CD8-positive, alpha-beta memory T cell (primary cell): ENCODE measurements around the gene ALDH16A1. TPM values are rescaled to one million over a fixed set of nuclear protein-coding genes. Genes with fewer than 3 reads are reported as not detected.
"Not testable (repeated sequence)": the region's sequence is repeated elsewhere in the genome, so short reads cannot be mapped to it uniquely, and the experiment has no call there.

ENCODE experiments used
- CTCF ChIA-PET: fragments of 350-600 bp; sonication (Branson Sonifier 250); formaldehyde crosslinking; loops from one replicate; lab custom pipeline; 2021; ENCODE audit warnings: antibody characterized with exemption; lab: Charles Lee
- POLR2A ChIA-PET: fragments of 350-600 bp; sonication (Branson Sonifier 250); formaldehyde crosslinking; loops from one replicate; lab custom pipeline; 2021; ENCODE audit warnings: antibody characterized with exemption; lab: Charles Lee
- DNase-seq, 5 donors: peaks; one replicate each; pipeline versions ENCODE4 v3.0.0 to v3.0.0-alpha.2; 2020 to 2022; ENCODE audit warnings: mixed read lengths in 1 of 5
- H3K27ac ChIP-seq: one replicate; pipeline ENCODE4 v1.7.0; 2013; ENCODE audit warnings: low read depth, mild to moderate bottlenecking, low read length, moderate library complexity
- H3K27me3 ChIP-seq: 2 replicates; pipeline ENCODE4 v1.7.0; 2013; ENCODE audit warnings: low read length, mild to moderate bottlenecking; ENCODE audit not compliant: insufficient read depth, poor library complexity, severe bottlenecking
- H3K36me3 ChIP-seq: 2 replicates; pipeline ENCODE4 v1.7.0; 2013; ENCODE audit warnings: mild to moderate bottlenecking, low read length, moderate library complexity; ENCODE audit not compliant: insufficient read depth
- H3K4me1 ChIP-seq: 2 replicates; pipeline ENCODE4 v1.7.0; 2013; ENCODE audit warnings: mild to moderate bottlenecking, low read length, moderate library complexity; ENCODE audit not compliant: insufficient read depth
- H3K4me3 ChIP-seq: 2 replicates; pipeline ENCODE4 v1.7.0; 2013; ENCODE audit warnings: mild to moderate bottlenecking, low read length
- H3K9me3 ChIP-seq: 2 replicates; pipeline ENCODE4 v1.7.0; 2013; ENCODE audit warnings: mild to moderate bottlenecking, low read length
- H3K27ac Mint-ChIP-seq, 8 donors: one replicate each; pipeline ENCODE4 v1.8.0; 2020 to 2021; ENCODE audit warnings: mixed read lengths in 8 of 8, mild to moderate bottlenecking in 6 of 8, inconsistent platforms in 3 of 8, moderate library complexity in 3 of 8
- H3K27me3 Mint-ChIP-seq, 2 donors: one replicate each; pipeline ENCODE4 v1.8.0; 2020 to 2021; ENCODE audit warnings: mixed read lengths in 2 of 2, mild to moderate bottlenecking in 1 of 2, moderate library complexity in 1 of 2
- H3K36me3 Mint-ChIP-seq, 3 donors: one replicate each; pipeline ENCODE4 v1.8.0; 2020 to 2021; ENCODE audit warnings: mixed read lengths in 3 of 3, inconsistent platforms in 1 of 3, mild to moderate bottlenecking in 1 of 3
- H3K4me1 Mint-ChIP-seq, 3 donors: one replicate each; pipeline ENCODE4 v1.8.0; 2020 to 2021; ENCODE audit warnings: mixed read lengths in 3 of 3, inconsistent platforms in 1 of 3, mild to moderate bottlenecking in 1 of 3
- H3K4me3 Mint-ChIP-seq, 7 donors: one replicate each; pipeline ENCODE4 v1.8.0; 2020 to 2021; ENCODE audit warnings: mixed read lengths in 7 of 7, mild to moderate bottlenecking in 6 of 7, moderate library complexity in 4 of 7, inconsistent platforms in 2 of 7
- H3K9me3 Mint-ChIP-seq, 5 donors: one replicate each; pipeline ENCODE4 v1.8.0; 2020 to 2022; ENCODE audit warnings: mixed read lengths in 5 of 5, mild to moderate bottlenecking in 3 of 5, moderate library complexity in 2 of 5, inconsistent platforms in 1 of 5
- polyA plus RNA-seq: library from polyadenylated mRNA; unstranded; fragments of 300-500 nt; fragmentation: Illumina TruSeq; gene quantifications from one replicate; pipeline ENCODE4 v1.2.3, GENCODE V29; 2021
- total RNA-seq, 2 experiments: library from RNA; stranded (reverse); gene quantifications; one replicate each; pipeline ENCODE4 v1.2.3, GENCODE V29; 2021

ALDH16A1 gene
- total and polyA plus RNA-seq, 3 experiments from 2014 or later = 32.5 to 51.8 (median 46.7) TPM

- Mint-ChIP-seq H3K4me3 (peak overlapping the region; percentile 51 to 92 (median 76)), H3K27me3 (peaks cover 0 to 2% of the 10 kb centered on the region in 2 donors), H3K9me3 (peaks cover 0 to 2% (median 0%) of the 10 kb centered on the region in 5 donors), H3K36me3 (peaks cover 2 to 15% (median 5%) of the 10 kb centered on the region in 3 donors), H3K4me1 (peaks cover 36 to 54% (median 41%) of the 10 kb centered on the region in 3 donors), H3K27ac (peak overlapping the region; percentile 94 to 100 (median 99))
- DNase-seq = peak; percentile 75 to 98 (median 97)
- H3K4me3 ChIP-seq = peak overlapping the region; percentile 34
- H3K9me3 ChIP-seq = no peaks in the 10 kb centered on the region
- no peaks in the 10 kb centered on the region for H3K27me3 ChIP-seq
- CTCF ChIA-PET = interaction anchor here (0.6 to 3.2 kb wide), 10 partner anchors 10 to 242 kb away, joined by 3 to 51 read pairs (median 6); partner anchors contain the start of genes ALDH16A1, PIH1D1 and PRMT1
- peak overlapping the region; percentile 89 for H3K27ac ChIP-seq
- H3K36me3 ChIP-seq = no peaks in the 10 kb centered on the region
- peaks cover 65% of the 10 kb centered on the region for H3K4me1 ChIP-seq
- POLR2A ChIA-PET = interaction anchor here (0.5 to 3.7 kb wide), 10 partner anchors 10 to 298 kb away, joined by 3 to 62 read pairs (median 5); partner anchors contain the start of genes ALDH16A1, AP2A1 and PIH1D1
Measured at GRCh38 chr19:49468746-49469447, 15.9 kb downstream of the ALDH16A1 start.

GRCh38 chr19:49469828-49470614 is 17.0 kb downstream of the ALDH16A1 start:
- no peaks in the 10 kb centered on the region for H3K27me3 ChIP-seq
- POLR2A ChIA-PET = interaction anchor here (0.5 to 3.7 kb wide), 16 partner anchors 9 to 452 kb away, joined by 3 to 62 read pairs (median 4); partner anchors contain the start of genes ALDH16A1, PIH1D1 and RPL13A
- peaks cover 0 to 2% of the 10 kb centered on the region in 2 donors for H3K27me3 Mint-ChIP-seq
- no peaks in the 10 kb centered on the region for H3K9me3 ChIP-seq
- H3K27ac Mint-ChIP-seq = peak overlapping the region; percentile 90 to 100 (median 99)
- H3K4me3 ChIP-seq = peak overlapping the region; percentile 40
- peaks cover 66% of the 10 kb centered on the region for H3K4me1 ChIP-seq
- peaks cover 0 to 2% (median 0%) of the 10 kb centered on the region in 5 donors for H3K9me3 Mint-ChIP-seq
- H3K4me1 Mint-ChIP-seq = peaks cover 38 to 58% (median 41%) of the 10 kb centered on the region in 3 donors
- DNase-seq = peak; percentile 73 to 90 (median 88)
- CTCF ChIA-PET = interaction anchor here (0.6 to 3.2 kb wide), 27 partner anchors 9 to 477 kb away, joined by 3 to 51 read pairs (median 4); partner anchors contain the start of genes ALDH16A1, GYS1, PIH1D1 and PRMT1
- H3K4me3 Mint-ChIP-seq = peak overlapping the region; percentile 48 to 80 (median 66)
- H3K27ac ChIP-seq = peak overlapping the region; percentile 89
- peaks cover 2 to 9% (median 5%) of the 10 kb centered on the region in 3 donors for H3K36me3 Mint-ChIP-seq
- no peaks in the 10 kb centered on the region for H3K36me3 ChIP-seq

- peaks cover 2 to 9% (median 5%) of the 10 kb centered on the region in 3 donors for H3K36me3 Mint-ChIP-seq
- ChIA-PET POLR2A (interaction anchor here (0.5 to 3.7 kb wide), 15 partner anchors 9 to 453 kb away, joined by 3 to 62 read pairs (median 4); partner anchors contain the start of genes ALDH16A1, PIH1D1 and RPL13A), CTCF (interaction anchor here (0.7 to 3.2 kb wide), 23 partner anchors 12 to 477 kb away, joined by 3 to 51 read pairs (median 4); partner anchors contain the start of genes ALDH16A1, GYS1, PIH1D1 and RUVBL2)
- Histone ChIP-seq H3K27me3 (no peaks in the 10 kb centered on the region), H3K4me3 (peak overlapping the region; percentile 40), H3K36me3 (no peaks in the 10 kb centered on the region), H3K9me3 (no peaks in the 10 kb centered on the region), H3K27ac (peak overlapping the region; percentile 89), H3K4me1 (peaks cover 66% of the 10 kb centered on the region)
- H3K4me1 Mint-ChIP-seq = peaks cover 41 to 64% (median 41%) of the 10 kb centered on the region in 3 donors
- peak overlapping the region; percentile 48 to 80 (median 66) for H3K4me3 Mint-ChIP-seq
- H3K27ac Mint-ChIP-seq = peak overlapping the region; percentile 90 to 100 (median 99)
- peaks cover 0 to 2% (median 0%) of the 10 kb centered on the region in 5 donors for H3K9me3 Mint-ChIP-seq
- no peak for DNase-seq
- peaks cover 0 to 2% of the 10 kb centered on the region in 2 donors for H3K27me3 Mint-ChIP-seq
Measured at GRCh38 chr19:49470615-49470978, 17.6 kb downstream of the ALDH16A1 start.

- POLR2A ChIA-PET = interaction anchor here (1.0 to 1.6 kb wide), 5 partner anchors 15 to 85 kb away, joined by 3 to 6 read pairs (median 4); no protein-coding TSS in a partner anchor
- peaks cover 50 to 71% (median 53%) of the 10 kb centered on the region in 3 donors for H3K4me1 Mint-ChIP-seq
- H3K27me3 Mint-ChIP-seq = peaks cover 0 to 4% of the 10 kb centered on the region in 2 donors
- no peaks in the 10 kb centered on the region for H3K27me3 ChIP-seq
- CTCF ChIA-PET = interaction anchor here (0.8 to 3.0 kb wide), 21 partner anchors 16 to 397 kb away, joined by 3 to 22 read pairs (median 8); partner anchors contain the start of genes ALDH16A1, PIH1D1 and RPS11
- H3K27ac ChIP-seq = peak overlapping the region; percentile 12
- no peak overlapping the region for H3K4me3 ChIP-seq
- H3K27ac Mint-ChIP-seq = peak overlapping the region; percentile 84 to 99 (median 95)
- H3K9me3 ChIP-seq = no peaks in the 10 kb centered on the region
- H3K4me3 Mint-ChIP-seq = peak overlapping the region; percentile 90 to 98 (median 95)
- peaks cover 71% of the 10 kb centered on the region for H3K4me1 ChIP-seq
- H3K36me3 Mint-ChIP-seq = peaks cover 6 to 17% (median 11%) of the 10 kb centered on the region in 3 donors
- H3K36me3 ChIP-seq = peaks cover 11% of the 10 kb centered on the region
- DNase-seq = no peak
- H3K9me3 Mint-ChIP-seq = peaks cover 0 to 2% (median 0%) of the 10 kb centered on the region in 5 donors
Measured at GRCh38 chr19:49472936-49473335, 19.9 kb downstream of the ALDH16A1 start.

GRCh38 chr19:49473501-49473867 is 20.5 kb downstream of the ALDH16A1 start:
- Histone ChIP-seq H3K4me1 (peaks cover 66% of the 10 kb centered on the region), H3K36me3 (peaks cover 11% of the 10 kb centered on the region), H3K27ac (peak overlapping the region; percentile 74), H3K4me3 (peak overlapping the region; percentile 75)
- Mint-ChIP-seq H3K4me1 (peaks cover 48 to 68% (median 53%) of the 10 kb centered on the region in 3 donors), H3K4me3 (peak overlapping the region; percentile 90 to 98 (median 95)), H3K27ac (peak overlapping the region; percentile 94 to 100 (median 96)), H3K36me3 (peaks cover 6 to 18% (median 11%) of the 10 kb centered on the region in 3 donors)
- H3K27me3 ChIP-seq, DNase-seq, H3K9me3 Mint-ChIP-seq, H3K9me3 ChIP-seq, H3K27me3 Mint-ChIP-seq: not testable (repeated sequence)
- CTCF ChIA-PET = interaction anchor here (0.6 to 3.0 kb wide), 34 partner anchors 10 to 396 kb away, joined by 3 to 22 read pairs (median 5); partner anchors contain the start of genes ALDH16A1, PIH1D1, PRMT1 and RPS11
- POLR2A ChIA-PET = interaction anchor here (0.6 to 1.6 kb wide), 8 partner anchors 8 to 85 kb away, joined by 3 to 6 read pairs (median 3); no protein-coding TSS in a partner anchor

GRCh38 chr19:49473868-49474541 is 21.0 kb downstream of the ALDH16A1 start, which contains the start of gene FLT3LG:
Gene FLT3LG (plus strand): TSS chr19:49474215. CDS start chr19:49474640, 425 bp downstream.
- H3K9me3 ChIP-seq = no peaks in the 10 kb centered on the region
- Mint-ChIP-seq H3K36me3 (peaks cover 3 to 18% (median 6%) of the 10 kb centered on the region in 3 donors), H3K4me1 (peaks cover 44 to 65% (median 48%) of the 10 kb centered on the region in 3 donors), H3K4me3 (peak within 1 kb of the TSS; percentile 90 to 98 (median 95)), H3K9me3 (peaks cover 0 to 2% (median 0%) of the 10 kb centered on the region in 5 donors), H3K27me3 (peaks cover 0 to 4% of the 10 kb centered on the region in 2 donors), H3K27ac (peak within 1 kb of the TSS; percentile 95 to 100 (median 98))
- no peaks in the 10 kb centered on the region for H3K27me3 ChIP-seq
- ChIA-PET CTCF (interaction anchor here (0.6 to 3.0 kb wide), 34 partner anchors 10 to 396 kb away, joined by 3 to 22 read pairs (median 5); partner anchors contain the start of genes ALDH16A1, PIH1D1, PRMT1 and RPS11), POLR2A (interaction anchor here (0.6 to 1.6 kb wide), 8 partner anchors 8 to 84 kb away, joined by 3 to 6 read pairs (median 3); no protein-coding TSS in a partner anchor)
- DNase-seq = peak; percentile 84 to 98 (median 92)
- H3K27ac ChIP-seq = peak within 1 kb of the TSS; percentile 74
- peaks cover 11% of the 10 kb centered on the region for H3K36me3 ChIP-seq
- H3K4me1 ChIP-seq = peaks cover 61% of the 10 kb centered on the region
- peak within 1 kb of the TSS; percentile 75 for H3K4me3 ChIP-seq
